ENCODE results near the gene CADPS.

The CADPS gene

GRCh38 chr3:62872318-62872717 lies 2.9 kb downstream of the CADPS start:
- Histone ChIP-seq H3K9ac (ENCODE audit: low read length) (no peak overlapping the region), H3K4me3 (ENCODE audit: low read depth in 1 of 2, low read length in 2 of 2) (no peak overlapping the region), H3K27me3 (ENCODE audit: control insufficient read depth in 1 of 2, insufficient read depth in 2 of 2, low read length in 2 of 2) (peaks cover 20 to 35% of the 10 kb centered on the region in 2 donors), H3K36me3 (ENCODE audit: insufficient read depth, low read length) (no peaks in the 10 kb centered on the region), H3K4me1 (ENCODE audit: insufficient read depth, low read length) (no peaks in the 10 kb centered on the region), H3K27ac (ENCODE audit: low read depth, low read length) (no peak overlapping the region), H3K9me3 (ENCODE audit: low read length) (peaks cover 9% of the 10 kb centered on the region)

DNA sequence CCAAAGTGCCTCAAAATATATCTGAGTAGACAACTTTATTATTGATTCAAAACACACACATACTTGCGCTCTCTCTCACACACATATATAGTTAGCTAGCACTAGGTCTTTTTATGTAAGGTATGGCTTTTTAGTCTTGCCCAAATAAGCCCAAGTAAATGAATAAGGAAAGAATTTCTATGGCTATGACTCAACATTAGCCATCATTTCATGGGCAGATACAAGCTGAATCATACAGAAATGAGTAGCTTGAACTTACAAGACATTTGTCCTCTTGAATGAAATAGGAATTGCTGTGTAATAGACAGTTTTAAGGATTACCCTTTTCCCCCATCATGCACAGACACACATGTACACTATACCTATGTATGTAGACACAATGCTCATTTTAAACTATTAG lies 4.9 kb downstream of the CADPS start:
- no peaks in the 10 kb centered on the region for H3K36me3 ChIP-seq (ENCODE audit: insufficient read depth, low read length)
- no peak overlapping the region for H3K27ac ChIP-seq (ENCODE audit: low read depth, low read length)
- H3K9me3 ChIP-seq (ENCODE audit: low read length): no peaks in the 10 kb centered on the region
- no peak overlapping the region for H3K9ac ChIP-seq (ENCODE audit: low read length)
- H3K4me1 ChIP-seq (ENCODE audit: insufficient read depth, low read length): no peaks in the 10 kb centered on the region
- H3K4me3 ChIP-seq (ENCODE audit: low read depth in 1 of 2, low read length in 2 of 2): no peak overlapping the region
- H3K27me3 ChIP-seq (ENCODE audit: control insufficient read depth in 1 of 2, insufficient read depth in 2 of 2, low read length in 2 of 2): peaks cover 6 to 22% of the 10 kb centered on the region in 2 donors

DNA sequence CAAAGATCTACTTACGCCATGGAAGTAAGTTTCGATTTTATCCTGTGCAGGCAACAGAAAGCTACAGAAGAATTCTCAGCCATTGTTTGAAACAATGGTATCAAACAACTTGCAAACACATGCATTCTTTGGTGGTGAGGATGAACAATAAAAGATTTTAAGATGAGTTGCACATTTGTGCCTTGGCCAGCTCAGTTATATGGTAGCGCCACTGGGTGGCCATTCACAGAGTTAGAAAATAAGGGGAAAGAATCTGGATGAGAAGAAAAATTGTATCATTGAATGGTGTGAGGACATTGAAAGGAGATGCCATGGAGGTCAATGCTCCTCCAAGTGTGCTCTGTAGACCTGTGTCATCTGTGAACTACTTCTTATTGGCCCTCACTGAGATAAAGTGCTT lies 11.6 kb downstream of the CADPS start:
- no peaks in the 10 kb centered on the region for H3K4me1 ChIP-seq (ENCODE audit: insufficient read depth, low read length)
- no peak overlapping the region for H3K27ac ChIP-seq (ENCODE audit: low read depth, low read length)
- H3K9ac ChIP-seq (ENCODE audit: low read length): no peak overlapping the region
- H3K36me3 ChIP-seq (ENCODE audit: insufficient read depth, low read length): no peaks in the 10 kb centered on the region
- H3K9me3 ChIP-seq (ENCODE audit: low read length): no peaks in the 10 kb centered on the region
- no peaks in the 10 kb centered on the region for H3K27me3 ChIP-seq (ENCODE audit: control insufficient read depth in 1 of 2, insufficient read depth in 2 of 2, low read length in 2 of 2)
- no peak overlapping the region for H3K4me3 ChIP-seq (ENCODE audit: low read depth in 1 of 2, low read length in 2 of 2)

DNA sequence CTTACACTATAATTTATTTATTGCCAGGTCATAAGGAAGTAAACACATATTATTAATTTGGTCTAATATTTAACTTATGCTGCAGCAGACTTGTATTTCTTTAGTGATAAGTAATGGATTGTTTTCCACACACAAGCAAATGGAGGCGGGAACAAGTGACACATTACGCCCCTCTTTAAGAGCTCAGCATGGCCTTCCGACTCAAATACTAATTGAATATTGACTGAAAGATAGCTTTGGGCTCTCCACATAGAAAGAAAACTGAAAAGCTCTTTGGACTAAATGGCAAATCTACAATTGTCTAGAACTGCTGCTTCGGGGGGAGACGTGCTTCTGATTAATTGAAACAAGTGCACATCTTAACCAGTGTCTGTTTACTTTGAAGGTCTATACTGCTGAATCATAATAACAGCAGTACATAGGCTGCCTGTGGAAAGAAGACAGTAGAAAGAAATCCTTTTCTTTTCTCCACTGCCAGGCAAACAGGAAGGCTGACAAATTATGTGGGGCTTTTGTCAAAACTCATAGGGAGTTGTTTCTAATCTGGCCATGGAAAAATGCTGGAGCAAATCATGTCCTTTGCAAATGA lies 15.9 kb downstream of the CADPS start:
- H3K9me3 ChIP-seq (ENCODE audit: low read length): no peaks in the 10 kb centered on the region
- no peak overlapping the region for H3K27ac ChIP-seq (ENCODE audit: low read depth, low read length)
- no peaks in the 10 kb centered on the region for H3K4me1 ChIP-seq (ENCODE audit: insufficient read depth, low read length)
- no peak overlapping the region for H3K4me3 ChIP-seq (ENCODE audit: low read depth in 1 of 2, low read length in 2 of 2)
- H3K9ac ChIP-seq (ENCODE audit: low read length): no peak overlapping the region
- H3K27me3 ChIP-seq (ENCODE audit: control insufficient read depth in 1 of 2, insufficient read depth in 2 of 2, low read length in 2 of 2): no peaks in the 10 kb centered on the region
- no peaks in the 10 kb centered on the region for H3K36me3 ChIP-seq (ENCODE audit: insufficient read depth, low read length)

DNA sequence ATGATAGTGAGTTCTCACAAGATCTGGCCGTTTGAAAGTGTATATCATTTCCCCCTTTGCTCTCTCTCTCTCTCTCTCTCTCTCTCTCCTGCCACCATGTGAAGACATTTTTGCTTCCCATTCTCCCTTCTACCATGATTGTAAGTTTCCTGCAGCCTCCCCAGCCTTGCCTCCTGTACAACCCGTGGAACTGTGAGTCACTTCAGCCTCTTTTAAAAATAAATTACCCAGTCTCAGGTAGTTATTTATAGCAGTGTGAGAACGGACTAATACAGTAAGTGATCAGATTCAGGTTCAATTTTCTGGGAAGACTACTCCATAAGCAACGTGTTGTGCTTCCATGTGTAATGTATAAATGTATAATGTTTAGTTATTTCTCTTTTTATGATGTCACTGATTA lies 29.2 kb downstream of the CADPS start:
- H3K4me1 ChIP-seq (ENCODE audit: insufficient read depth, low read length): no peaks in the 10 kb centered on the region
- no peak overlapping the region for H3K9ac ChIP-seq (ENCODE audit: low read length)
- H3K27ac ChIP-seq (ENCODE audit: low read depth, low read length): no peak overlapping the region
- no peaks in the 10 kb centered on the region for H3K27me3 ChIP-seq (ENCODE audit: control insufficient read depth in 1 of 2, insufficient read depth in 2 of 2, low read length in 2 of 2)
- no peak overlapping the region for H3K4me3 ChIP-seq (ENCODE audit: low read depth in 1 of 2, low read length in 2 of 2)
- H3K9me3 ChIP-seq (ENCODE audit: low read length): no peaks in the 10 kb centered on the region
- no peaks in the 10 kb centered on the region for H3K36me3 ChIP-seq (ENCODE audit: insufficient read depth, low read length)

- no peak overlapping the region for H3K9ac ChIP-seq (ENCODE audit: low read length)
- H3K4me3 ChIP-seq (ENCODE audit: low read depth in 1 of 2, low read length in 2 of 2): no peak overlapping the region
- no peak overlapping the region for H3K27ac ChIP-seq (ENCODE audit: low read depth, low read length)
- H3K36me3 ChIP-seq (ENCODE audit: insufficient read depth, low read length): no peaks in the 10 kb centered on the region
- H3K9me3 ChIP-seq (ENCODE audit: low read length): no peaks in the 10 kb centered on the region
- H3K4me1 ChIP-seq (ENCODE audit: insufficient read depth, low read length): no peaks in the 10 kb centered on the region
- H3K27me3 ChIP-seq (ENCODE audit: control insufficient read depth in 1 of 2, insufficient read depth in 2 of 2, low read length in 2 of 2): no peaks in the 10 kb centered on the region
Observed at GRCh38 chr3:62843508-62843907, 31.7 kb downstream of the CADPS start.

DNA sequence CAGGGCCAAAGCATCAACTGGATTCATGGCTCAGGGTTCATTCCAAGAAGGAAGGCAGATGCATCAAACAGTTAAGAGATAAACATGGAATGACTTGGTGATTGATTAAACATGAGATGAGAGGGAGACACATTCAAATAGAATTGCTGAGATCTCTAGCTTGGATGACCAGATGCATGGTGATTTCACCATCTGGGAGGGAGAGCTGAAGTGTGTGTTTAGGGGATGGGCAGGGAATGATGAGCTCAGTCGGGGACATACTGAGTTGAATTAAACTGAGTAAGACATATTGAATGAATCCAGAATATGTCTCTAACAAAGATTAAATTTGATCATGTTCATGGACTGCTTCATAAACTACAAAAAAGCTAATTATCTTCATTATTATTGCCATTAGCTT lies 35.5 kb downstream of the CADPS start:
- H3K9ac ChIP-seq (ENCODE audit: low read length): no peak overlapping the region
- no peaks in the 10 kb centered on the region for H3K9me3 ChIP-seq (ENCODE audit: low read length)

GRCh38 chr3:62837145-62837787 lies 38.0 kb downstream of the CADPS start:
- Histone ChIP-seq H3K4me3 (ENCODE audit: low read depth in 1 of 2, low read length in 2 of 2) (no peak overlapping the region), H3K9me3 (ENCODE audit: low read length) (no peaks in the 10 kb centered on the region), H3K36me3 (ENCODE audit: insufficient read depth, low read length) (no peaks in the 10 kb centered on the region), H3K9ac (ENCODE audit: low read length) (no peak overlapping the region), H3K27me3 (ENCODE audit: control insufficient read depth in 1 of 2, insufficient read depth in 2 of 2, low read length in 2 of 2) (no peaks in the 10 kb centered on the region), H3K4me1 (ENCODE audit: insufficient read depth, low read length) (no peaks in the 10 kb centered on the region), H3K27ac (ENCODE audit: low read depth, low read length) (no peak overlapping the region)

More for the DNA sequence above, 35.5 kb downstream of the CADPS start:
- H3K27me3 ChIP-seq (ENCODE audit: control insufficient read depth in 1 of 2, insufficient read depth in 2 of 2, low read length in 2 of 2): no peaks in the 10 kb centered on the region
- H3K36me3 ChIP-seq (ENCODE audit: insufficient read depth, low read length): no peaks in the 10 kb centered on the region
- H3K4me1 ChIP-seq (ENCODE audit: insufficient read depth, low read length): no peaks in the 10 kb centered on the region
- H3K4me3 ChIP-seq (ENCODE audit: low read depth in 1 of 2, low read length in 2 of 2): no peak overlapping the region
- H3K27ac ChIP-seq (ENCODE audit: low read depth, low read length): no peak overlapping the region

- Histone ChIP-seq H3K4me3 (ENCODE audit: low read depth in 1 of 2, low read length in 2 of 2) (no peak overlapping the region), H3K36me3 (ENCODE audit: insufficient read depth, low read length) (no peaks in the 10 kb centered on the region), H3K9ac (ENCODE audit: low read length) (no peak overlapping the region), H3K27me3 (ENCODE audit: control insufficient read depth in 1 of 2, insufficient read depth in 2 of 2, low read length in 2 of 2) (no peaks in the 10 kb centered on the region), H3K4me1 (ENCODE audit: insufficient read depth, low read length) (no peaks in the 10 kb centered on the region), H3K27ac (ENCODE audit: low read depth, low read length) (no peak overlapping the region), H3K9me3 (ENCODE audit: low read length) (no peaks in the 10 kb centered on the region)
Observed at GRCh38 chr3:62835554-62836236, 39.5 kb downstream of the CADPS start.

- no peak overlapping the region for H3K4me3 ChIP-seq (ENCODE audit: low read depth in 1 of 2, low read length in 2 of 2)
Observed at GRCh38 chr3:62833538-62833937, 41.7 kb downstream of the CADPS start.

DNA sequence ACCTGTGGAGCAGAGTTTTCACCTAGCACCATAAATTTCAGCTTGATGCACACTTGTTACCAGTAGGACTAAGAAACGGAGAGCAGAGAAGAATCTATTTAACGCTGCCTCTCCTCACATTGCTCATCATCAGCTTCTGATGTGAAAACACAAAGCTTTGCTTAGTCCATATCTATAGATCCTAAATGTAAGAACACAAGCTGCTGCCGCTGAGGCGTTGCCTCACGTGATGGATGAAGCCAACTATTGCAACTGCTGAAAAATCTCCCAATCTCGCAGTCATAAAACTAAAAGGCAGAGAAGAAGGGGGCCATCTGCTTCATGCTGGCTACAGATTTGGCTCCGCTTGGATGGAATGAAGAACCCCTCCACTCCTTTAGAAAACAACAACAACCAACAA lies 42.7 kb downstream of the CADPS start:
- Histone ChIP-seq H3K9me3 (ENCODE audit: low read length) (no peaks in the 10 kb centered on the region), H3K4me3 (ENCODE audit: low read depth in 1 of 2, low read length in 2 of 2) (no peak overlapping the region), H3K9ac (ENCODE audit: low read length) (no peak overlapping the region), H3K27me3 (ENCODE audit: control insufficient read depth in 1 of 2, insufficient read depth in 2 of 2, low read length in 2 of 2) (no peaks in the 10 kb centered on the region), H3K36me3 (ENCODE audit: insufficient read depth, low read length) (no peaks in the 10 kb centered on the region), H3K4me1 (ENCODE audit: insufficient read depth, low read length) (no peaks in the 10 kb centered on the region), H3K27ac (ENCODE audit: low read depth, low read length) (no peak overlapping the region)

More at GRCh38 chr3:62833538-62833937, 41.7 kb downstream of the CADPS start:
- H3K4me1 ChIP-seq (ENCODE audit: insufficient read depth, low read length): no peaks in the 10 kb centered on the region
- H3K9me3 ChIP-seq (ENCODE audit: low read length): no peaks in the 10 kb centered on the region
- H3K27me3 ChIP-seq (ENCODE audit: control insufficient read depth in 1 of 2, insufficient read depth in 2 of 2, low read length in 2 of 2): no peaks in the 10 kb centered on the region
- H3K9ac ChIP-seq (ENCODE audit: low read length): no peak overlapping the region
- no peak overlapping the region for H3K27ac ChIP-seq (ENCODE audit: low read depth, low read length)
- no peaks in the 10 kb centered on the region for H3K36me3 ChIP-seq (ENCODE audit: insufficient read depth, low read length)

Measured in muscle layer of colon (tissue), 2 donors.